Measurements from ENCODE around the gene ZMYM2. TPM values are rescaled to one million over a fixed set of nuclear protein-coding genes. Genes with fewer than 3 reads are reported as not detected.

Gene ZMYM2
- total and polyA plus RNA-seq, 7 donors, result 6.7 to 42.8 (median 25.4) TPM

DNA sequence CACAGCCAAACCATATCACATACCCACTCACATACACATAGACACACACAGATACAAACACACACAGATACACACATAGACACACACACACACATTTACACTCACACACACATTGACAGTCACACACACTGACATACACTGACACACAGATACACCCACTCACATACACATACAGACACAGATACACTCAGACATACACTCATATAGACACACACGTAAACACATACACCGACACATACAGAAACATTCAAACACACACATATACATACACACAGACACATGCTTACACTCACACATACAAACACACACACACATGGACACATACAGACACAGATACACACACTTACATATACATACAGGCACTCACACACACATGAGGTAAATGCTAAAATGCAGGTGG, 172.1 kb downstream of the ZMYM2 start:
- WGBS, 3 donors, result 70 to 94% (median 92%) methylated on average over 2 of the region's 2 CpGs
- Histone ChIP-seq H3K36me3 (ENCODE audit: insufficient read depth in 1 of 2, low read depth in 1 of 2) (no peaks in the 10 kb centered on the region), H3K4me3 (no peak overlapping the region), H3K27me3 (ENCODE audit: insufficient read depth in 3 of 3, low read length in 2 of 3) (peaks cover 0 to 50% (median 0%) of the 10 kb centered on the region in 3 donors), H3K27ac (no peak overlapping the region), H3K9me3 (no peaks in the 10 kb centered on the region), H3K4me1 (peaks cover 10% of the 10 kb centered on the region)
- DNase-seq (no peak), ATAC-seq (no peak)
- intact Hi-C loops (cut with DNase I), result no loop called here
- TF ChIP-seq, protein P1, sequence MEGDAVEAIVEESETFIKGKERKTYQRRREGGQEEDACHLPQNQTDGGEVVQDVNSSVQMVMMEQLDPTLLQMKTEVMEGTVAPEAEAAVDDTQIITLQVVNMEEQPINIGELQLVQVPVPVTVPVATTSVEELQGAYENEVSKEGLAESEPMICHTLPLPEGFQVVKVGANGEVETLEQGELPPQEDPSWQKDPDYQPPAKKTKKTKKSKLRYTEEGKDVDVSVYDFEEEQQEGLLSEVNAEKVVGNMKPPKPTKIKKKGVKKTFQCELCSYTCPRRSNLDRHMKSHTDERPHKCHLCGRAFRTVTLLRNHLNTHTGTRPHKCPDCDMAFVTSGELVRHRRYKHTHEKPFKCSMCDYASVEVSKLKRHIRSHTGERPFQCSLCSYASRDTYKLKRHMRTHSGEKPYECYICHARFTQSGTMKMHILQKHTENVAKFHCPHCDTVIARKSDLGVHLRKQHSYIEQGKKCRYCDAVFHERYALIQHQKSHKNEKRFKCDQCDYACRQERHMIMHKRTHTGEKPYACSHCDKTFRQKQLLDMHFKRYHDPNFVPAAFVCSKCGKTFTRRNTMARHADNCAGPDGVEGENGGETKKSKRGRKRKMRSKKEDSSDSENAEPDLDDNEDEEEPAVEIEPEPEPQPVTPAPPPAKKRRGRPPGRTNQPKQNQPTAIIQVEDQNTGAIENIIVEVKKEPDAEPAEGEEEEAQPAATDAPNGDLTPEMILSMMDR (IDR thresholded peaks at IDR 0.05), result no peak

DNA sequence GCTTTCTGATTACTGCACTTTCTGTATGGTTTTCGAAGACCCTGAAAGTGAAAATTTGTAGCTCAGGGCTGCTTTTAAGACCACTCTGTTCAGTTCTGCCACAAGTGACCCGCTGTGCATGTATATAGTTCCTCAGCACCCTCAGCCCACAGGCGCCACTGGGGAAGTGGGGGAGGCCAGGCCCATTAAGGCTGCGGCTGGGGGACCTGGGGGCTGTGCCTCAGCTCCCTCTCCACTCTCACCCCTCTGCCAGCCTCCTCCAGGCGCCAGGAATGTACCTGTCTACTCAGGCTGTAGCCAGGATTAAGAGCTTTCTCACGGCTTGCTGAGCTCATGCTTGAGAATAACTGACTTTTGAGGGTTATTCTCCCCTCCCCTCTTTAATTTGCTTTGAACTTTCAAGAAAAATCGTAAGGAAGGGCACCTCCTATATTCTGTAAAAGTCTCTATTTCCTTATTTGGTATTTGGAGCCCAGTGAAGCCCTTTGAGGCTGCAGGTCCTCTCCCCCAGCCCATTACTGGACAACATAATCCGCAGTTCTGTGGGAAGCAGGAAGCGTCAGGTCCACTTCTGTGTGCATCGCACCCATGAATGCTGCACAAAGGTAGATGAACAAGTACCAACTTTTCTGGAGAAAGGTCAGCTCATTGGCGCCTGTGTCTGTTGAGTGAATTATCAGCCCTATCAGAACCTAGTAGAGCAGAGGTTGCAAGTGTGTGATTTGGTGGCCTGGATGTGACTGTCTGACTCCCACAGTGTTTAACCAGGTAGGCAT, 172.7 kb downstream of the ZMYM2 start:
- intact Hi-C loops (cut with DNase I), result no loop called here

DNA sequence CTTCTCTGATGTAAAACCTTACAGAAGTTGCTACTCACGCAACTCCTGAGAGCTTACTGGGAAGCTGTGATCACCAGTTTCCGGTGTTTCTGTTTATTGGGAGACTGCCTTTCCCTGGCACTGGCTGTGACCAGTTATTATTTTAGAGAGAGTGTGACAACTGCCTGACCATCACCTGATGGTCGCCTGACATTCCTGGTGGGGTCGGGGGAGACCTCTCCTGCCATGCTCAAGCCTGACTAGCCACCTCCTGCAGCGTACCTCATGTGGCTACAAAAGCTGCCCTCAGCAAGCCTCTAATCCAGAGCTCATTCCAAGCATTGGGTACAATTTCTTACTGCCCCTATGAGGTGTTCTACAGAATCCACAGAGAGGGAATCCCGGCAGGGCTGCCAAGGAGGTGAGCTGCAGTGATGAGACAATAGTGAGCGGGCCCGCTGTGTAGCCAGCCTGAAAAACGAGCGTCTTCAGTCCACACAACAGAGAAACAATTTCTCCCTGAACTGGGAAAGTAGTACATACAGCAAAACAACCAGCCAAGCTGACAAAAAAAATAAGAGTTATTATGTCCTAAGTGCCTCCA, 173.6 kb downstream of the ZMYM2 start:
- Histone ChIP-seq H3K4me3 (no peak overlapping the region), H3K36me3 (ENCODE audit: insufficient read depth in 1 of 2, low read depth in 1 of 2) (no peaks in the 10 kb centered on the region), H3K27ac (no peak overlapping the region), H3K27me3 (ENCODE audit: insufficient read depth in 3 of 3, low read length in 2 of 3) (peaks cover 0 to 62% (median 2%) of the 10 kb centered on the region in 3 donors), H3K9me3 (no peaks in the 10 kb centered on the region), H3K4me1 (peaks cover 4% of the 10 kb centered on the region)
- no peak for ATAC-seq
- no peak for DNase-seq
- TF ChIP-seq, protein P1 (IDR thresholded peaks at IDR 0.05), result no peak
- intact Hi-C loops (cut with DNase I), result no loop called here
- WGBS, 3 donors, result 83 to 86% (median 85%) methylated on average over 10 of the region's 10 CpGs

More for the DNA sequence above, 172.7 kb downstream of the ZMYM2 start:
- Histone ChIP-seq H3K9me3 (no peaks in the 10 kb centered on the region), H3K4me3 (no peak overlapping the region), H3K36me3 (ENCODE audit: insufficient read depth in 1 of 2, low read depth in 1 of 2) (no peaks in the 10 kb centered on the region), H3K4me1 (peaks cover 4% of the 10 kb centered on the region), H3K27me3 (ENCODE audit: insufficient read depth in 3 of 3, low read length in 2 of 3) (peaks cover 0 to 55% (median 0%) of the 10 kb centered on the region in 3 donors), H3K27ac (no peak overlapping the region)
- TF ChIP-seq, protein P1 (IDR thresholded peaks at IDR 0.05), result no peak
- DNase-seq, result no peak
- 65 to 77% (median 73%) methylated on average over 11 of the region's 11 CpGs for WGBS, 3 donors
- no peak for ATAC-seq

DNA sequence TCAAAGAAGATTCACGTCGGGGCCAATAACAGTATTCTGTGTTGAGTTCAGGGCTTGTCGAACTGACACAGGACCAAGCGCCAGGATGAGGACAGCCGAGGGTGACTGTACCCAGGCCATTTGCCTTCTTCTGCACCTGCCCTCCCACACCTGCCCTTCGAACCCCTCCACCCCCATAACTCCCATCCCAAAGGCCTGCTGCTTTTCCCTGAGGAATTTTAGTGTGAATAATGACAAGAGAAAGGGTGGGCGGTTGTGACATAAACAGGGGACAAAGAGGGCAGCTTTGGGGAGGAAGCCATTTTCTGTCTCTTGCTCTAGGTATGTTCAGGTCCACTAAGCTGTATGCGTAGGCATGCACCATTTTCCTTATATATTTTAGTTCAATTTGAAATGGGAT, 176.2 kb downstream of the ZMYM2 start:
- Histone ChIP-seq H3K36me3 (ENCODE audit: insufficient read depth in 1 of 2, low read depth in 1 of 2) (no peaks in the 10 kb centered on the region), H3K4me3 (no peak overlapping the region), H3K27ac (no peak overlapping the region), H3K27me3 (ENCODE audit: insufficient read depth in 3 of 3, low read length in 2 of 3) (peaks cover 0 to 65% (median 2%) of the 10 kb centered on the region in 3 donors), H3K9me3 (no peaks in the 10 kb centered on the region), H3K4me1 (peaks cover 4% of the 10 kb centered on the region)
- intact Hi-C loops (cut with DNase I), result no loop called here
- TF ChIP-seq, protein P1 (IDR thresholded peaks at IDR 0.05), result no peak
- 70 to 84% (median 75%) methylated on average over 8 of the region's 8 CpGs for WGBS, 3 donors
- DNase-seq (no peak), ATAC-seq (no peak)

All from psoas muscle (tissue), 8 donors.